Measurements from ENCODE around the gene TEX14. TPM values are rescaled to one million over a fixed set of nuclear protein-coding genes. Genes with fewer than 3 reads are reported as not detected.

TEX14 gene
- total RNA-seq, 4 donors from 2014 or later: 0.27 TPM; not detected in 3

DNA sequence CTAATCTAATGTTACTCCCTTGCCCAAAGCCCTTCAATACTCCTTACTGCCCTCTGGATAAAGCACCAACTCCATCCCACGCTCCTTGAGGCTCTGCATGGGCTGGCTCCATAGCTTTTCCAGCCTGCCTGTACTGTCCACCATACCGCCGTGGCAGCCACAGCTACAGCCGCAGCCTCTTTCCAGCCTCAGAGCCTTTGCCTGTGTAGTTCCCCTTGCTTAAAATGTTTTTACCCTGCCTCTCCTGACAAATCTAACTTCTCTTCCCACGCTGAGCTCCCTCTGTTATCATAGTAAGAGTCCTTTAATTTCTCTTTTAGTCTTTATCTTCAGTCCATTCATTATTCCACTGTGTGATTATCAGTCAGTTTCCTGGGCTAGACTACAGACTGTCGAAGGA is 22.0 kb downstream of the TEX14 start:
- in situ Hi-C loops (cut with MboI; ENCODE audit: low pct_ligation_motif_present in 1 of 4, low pct_unique_long_range_greater_than_20kb in 1 of 4, low sequenced_read_pairs in 3 of 4) (no loop called here), intact Hi-C loops (cut with DNase I; ENCODE audit: low total_unique reads) (no loop called here)
- H3K9me3 ChIP-seq: no peaks in the 10 kb centered on the region
- WGBS, 2 donors (ENCODE audit: low coverage in 1 of 2): 72 to 76% methylated on average over 6 of the region's 6 CpGs
- H3K27ac ChIP-seq: no peak overlapping the region
- no peak for DNase-seq
- H3K27me3 ChIP-seq: peaks cover 5% of the 10 kb centered on the region
- H3K4me1 ChIP-seq: no peaks in the 10 kb centered on the region
- H3K36me3 ChIP-seq: no peaks in the 10 kb centered on the region
- TF ChIP-seq, protein P1, sequence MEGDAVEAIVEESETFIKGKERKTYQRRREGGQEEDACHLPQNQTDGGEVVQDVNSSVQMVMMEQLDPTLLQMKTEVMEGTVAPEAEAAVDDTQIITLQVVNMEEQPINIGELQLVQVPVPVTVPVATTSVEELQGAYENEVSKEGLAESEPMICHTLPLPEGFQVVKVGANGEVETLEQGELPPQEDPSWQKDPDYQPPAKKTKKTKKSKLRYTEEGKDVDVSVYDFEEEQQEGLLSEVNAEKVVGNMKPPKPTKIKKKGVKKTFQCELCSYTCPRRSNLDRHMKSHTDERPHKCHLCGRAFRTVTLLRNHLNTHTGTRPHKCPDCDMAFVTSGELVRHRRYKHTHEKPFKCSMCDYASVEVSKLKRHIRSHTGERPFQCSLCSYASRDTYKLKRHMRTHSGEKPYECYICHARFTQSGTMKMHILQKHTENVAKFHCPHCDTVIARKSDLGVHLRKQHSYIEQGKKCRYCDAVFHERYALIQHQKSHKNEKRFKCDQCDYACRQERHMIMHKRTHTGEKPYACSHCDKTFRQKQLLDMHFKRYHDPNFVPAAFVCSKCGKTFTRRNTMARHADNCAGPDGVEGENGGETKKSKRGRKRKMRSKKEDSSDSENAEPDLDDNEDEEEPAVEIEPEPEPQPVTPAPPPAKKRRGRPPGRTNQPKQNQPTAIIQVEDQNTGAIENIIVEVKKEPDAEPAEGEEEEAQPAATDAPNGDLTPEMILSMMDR (IDR thresholded peaks at IDR 0.05): no peak
- TF ChIP-seq POLR2A (IDR thresholded peaks at IDR 0.05) (no peak), EP300 (IDR thresholded peaks at IDR 0.05; ENCODE audit: low read depth) (no peak), POLR2AphosphoS5 (IDR thresholded peaks at IDR 0.05) (no peak)
- H3K4me3 ChIP-seq: no peak overlapping the region

DNA sequence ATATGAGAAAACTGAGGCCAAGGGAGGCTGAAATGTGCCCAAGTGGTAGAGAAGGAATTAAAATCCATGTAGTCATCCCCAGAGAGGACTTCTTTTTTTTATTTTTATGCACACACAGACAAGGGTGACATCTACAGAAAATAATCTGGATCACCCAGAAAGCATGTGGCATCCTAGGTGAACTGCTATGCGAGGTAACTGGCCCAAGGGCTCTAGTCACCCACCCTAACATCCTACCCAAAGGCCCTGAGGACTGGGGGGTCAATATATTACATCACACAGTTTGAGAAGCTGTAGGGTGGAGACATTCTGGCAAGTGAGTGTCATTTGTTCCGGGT is 23.3 kb downstream of the TEX14 start:
- no peak for TF ChIP-seq POLR2A (IDR thresholded peaks at IDR 0.05)
- TF ChIP-seq, protein P1 (IDR thresholded peaks at IDR 0.05): no peak
- no peak for TF ChIP-seq EP300 (IDR thresholded peaks at IDR 0.05; ENCODE audit: low read depth)
- TF ChIP-seq POLR2AphosphoS5 (IDR thresholded peaks at IDR 0.05): no peak
- intact Hi-C loops (cut with DNase I; ENCODE audit: low total_unique reads) (no loop called here), in situ Hi-C loops (cut with MboI; ENCODE audit: low pct_ligation_motif_present in 1 of 4, low pct_unique_long_range_greater_than_20kb in 1 of 4, low sequenced_read_pairs in 3 of 4) (no loop called here)

GRCh38 chr17:58667934-58668597 is 23.8 kb downstream of the TEX14 start:
- in situ Hi-C loops (cut with MboI; ENCODE audit: low pct_ligation_motif_present in 1 of 4, low pct_unique_long_range_greater_than_20kb in 1 of 4, low sequenced_read_pairs in 3 of 4): no loop called here
- TF ChIP-seq POLR2AphosphoS5 (IDR thresholded peaks at IDR 0.05): no peak
- TF ChIP-seq, protein P1 (IDR thresholded peaks at IDR 0.05): no peak
- no peak for TF ChIP-seq EP300 (IDR thresholded peaks at IDR 0.05; ENCODE audit: low read depth)
- no peak for TF ChIP-seq POLR2A (IDR thresholded peaks at IDR 0.05)
- 67 to 81% methylated on average over 1 of the region's 1 CpG for WGBS, 2 donors (ENCODE audit: low coverage in 1 of 2)

More for the DNA sequence above, 23.3 kb downstream of the TEX14 start:
- Histone ChIP-seq H3K9me3 (no peaks in the 10 kb centered on the region), H3K27ac (no peak overlapping the region), H3K27me3 (peaks cover 5% of the 10 kb centered on the region), H3K4me3 (no peak overlapping the region), H3K36me3 (no peaks in the 10 kb centered on the region), H3K4me1 (no peaks in the 10 kb centered on the region)
- no peak for DNase-seq
- 33 to 72% methylated on average over 1 to 2 of the region's 2 CpGs for WGBS, 2 donors (ENCODE audit: low coverage in 1 of 2)

GRCh38 chr17:58666858-58667267 is 25.0 kb downstream of the TEX14 start:
- Histone ChIP-seq H3K9me3 (no peaks in the 10 kb centered on the region), H3K27me3 (peaks cover 5% of the 10 kb centered on the region), H3K36me3 (no peaks in the 10 kb centered on the region), H3K27ac (peak overlapping the region in 3 of 4 donors; percentile 2 to 28 (median 14)), H3K4me1 (no peaks in the 10 kb centered on the region), H3K4me3 (peak overlapping the region in 3 of 4 donors; percentile 11 to 16 (median 15))
- TF ChIP-seq, protein P1 (IDR thresholded peaks at IDR 0.05): no peak
- TF ChIP-seq EP300 (IDR thresholded peaks at IDR 0.05; ENCODE audit: low read depth) (no peak), POLR2AphosphoS5 (IDR thresholded peaks at IDR 0.05) (no peak), POLR2A (IDR thresholded peaks at IDR 0.05) (no peak)
- in situ Hi-C loops (cut with MboI; ENCODE audit: low pct_ligation_motif_present in 1 of 4, low pct_unique_long_range_greater_than_20kb in 1 of 4, low sequenced_read_pairs in 3 of 4): no loop called here
- DNase-seq: peak; percentile 85
- intact Hi-C loops (cut with DNase I; ENCODE audit: low total_unique reads): no loop called here
- 40 to 64% methylated on average over 4 to 19 of the region's 19 CpGs for WGBS, 2 donors (ENCODE audit: low coverage in 1 of 2)

More at GRCh38 chr17:58667934-58668597, 23.8 kb downstream of the TEX14 start:
- Histone ChIP-seq H3K4me3 (no peak overlapping the region), H3K4me1 (no peaks in the 10 kb centered on the region), H3K27me3 (peaks cover 5% of the 10 kb centered on the region), H3K9me3 (no peaks in the 10 kb centered on the region), H3K36me3 (no peaks in the 10 kb centered on the region), H3K27ac (no peak overlapping the region)
- no peak for DNase-seq
- intact Hi-C loops (cut with DNase I; ENCODE audit: low total_unique reads): no loop called here

Data from transverse colon (tissue), 4 donors.